K562 (cell line): ENCODE data around the gene NARF. TPM values are rescaled to one million over a fixed set of nuclear protein-coding genes. Genes with fewer than 3 reads are reported as not detected.
A peak's percentile ranks its signal among the peaks of the same experiment; 100 is the strongest.

Source experiments
- polyA plus RNA-seq, 8 experiments: library from polyadenylated mRNA; depleted of rRNA in 4 of 8; stranded (reverse) in 5 of 8; unstranded in 3 of 8; fragments of >200 nt; fragmentation: Nextera tagmentation in 2 of 8; fragmentation: Illumina TruSeq in 1 of 8; extraction: Ambion mirVana in 2 of 8; extraction: Trizol in 1 of 8; gene quantifications; 2 replicates each; pipeline versions ENCODE4 v1.2.1 to v1.2.3, GENCODE V29; 2011 to 2014; ENCODE audit warnings: inconsistent platforms in 1 of 8, missing spikeins in 1 of 8
- total RNA-seq, 7 experiments: library from RNA; depleted of rRNA in 6 of 7; stranded (reverse); fragments of >200 nt in 6 of 7; fragmentation: Illumina TruSeq in 2 of 7; extraction: Trizol in 2 of 7; gene quantifications; 2 replicates each; pipeline versions ENCODE4 v1.2.1 to v1.2.3, GENCODE V29; 2011 to 2021; ENCODE audit warnings: low replicate concordance in 1 of 7
- TF ChIP-seq, protein P1 (sequence below), 2 experiments: fragments of 450-650 bp; IDR thresholded peaks; 2 replicates each; pipeline ENCODE4 v1.6.1; 2016; ENCODE audit warnings: mild to moderate bottlenecking in 2 of 2, borderline replicate concordance in 1 of 2, low read depth in 1 of 2, moderate library complexity in 1 of 2
- TF ChIP-seq, protein P2 (sequence below): fragments of 450-650 bp; IDR thresholded peaks from 2 replicates; pipeline ENCODE4 v1.6.1; 2016; ENCODE audit warnings: mild to moderate bottlenecking, moderate library complexity
- TF ChIP-seq, protein P3 (sequence below), 3 experiments: fragments of 200-800 bp in 1 of 3; sonication (Bioruptor generic) in 1 of 3; sonication (generic) in 1 of 3; formaldehyde crosslinking in 1 of 3; IDR thresholded peaks; 2 replicates each; pipeline versions ENCODE4 v1.6.1 to v1.8.0; 2016 to 2022; ENCODE audit warnings: mild to moderate bottlenecking in 2 of 3, missing compliant biosample characterization in 2 of 3, missing genetic modification characterization in 2 of 3, missing genetic modification reagents in 1 of 3

NARF gene
- total and polyA plus RNA-seq, 9 of the 15 experiments (the other 6 are each of a cell fraction or from before 2014, with no cell fraction given) = 60.4 to 423 (median 132) TPM

DNA sequence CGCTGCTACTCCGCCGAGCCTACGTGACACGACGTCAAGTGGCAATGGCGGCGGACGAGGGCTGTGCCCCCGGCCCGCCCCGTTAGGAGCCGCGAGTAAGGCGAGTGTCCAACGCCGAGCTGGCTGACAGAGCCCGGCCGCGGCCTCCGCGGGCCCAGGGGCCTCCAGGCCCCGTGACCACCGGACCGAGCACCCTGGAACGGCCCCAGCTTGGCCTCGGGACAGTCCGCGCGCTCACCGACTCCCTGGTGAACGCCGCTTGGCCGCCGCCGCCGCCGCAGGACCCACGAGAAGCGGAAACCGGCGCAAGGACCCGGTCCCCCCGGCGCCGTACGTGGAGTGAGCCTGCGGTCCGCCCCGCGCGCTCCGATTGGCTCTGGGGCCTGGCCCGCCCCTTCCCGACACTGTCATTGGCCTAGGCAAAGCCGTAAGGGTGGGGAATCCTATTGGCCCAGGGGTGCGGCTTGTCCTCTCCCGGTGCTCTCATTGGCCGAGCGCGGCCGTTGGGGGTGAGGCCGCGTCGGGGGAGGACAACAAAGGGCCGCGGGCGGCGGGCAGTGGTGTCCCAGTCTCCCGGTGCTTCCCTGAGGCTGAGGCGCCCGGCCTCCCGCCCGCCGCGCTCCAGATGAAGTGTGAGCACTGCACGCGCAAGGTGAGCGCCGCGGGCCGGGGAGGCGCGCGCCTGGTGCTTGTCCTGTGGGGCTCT, at the start of gene NARF (continued):
- TF ChIP-seq, protein P1, sequence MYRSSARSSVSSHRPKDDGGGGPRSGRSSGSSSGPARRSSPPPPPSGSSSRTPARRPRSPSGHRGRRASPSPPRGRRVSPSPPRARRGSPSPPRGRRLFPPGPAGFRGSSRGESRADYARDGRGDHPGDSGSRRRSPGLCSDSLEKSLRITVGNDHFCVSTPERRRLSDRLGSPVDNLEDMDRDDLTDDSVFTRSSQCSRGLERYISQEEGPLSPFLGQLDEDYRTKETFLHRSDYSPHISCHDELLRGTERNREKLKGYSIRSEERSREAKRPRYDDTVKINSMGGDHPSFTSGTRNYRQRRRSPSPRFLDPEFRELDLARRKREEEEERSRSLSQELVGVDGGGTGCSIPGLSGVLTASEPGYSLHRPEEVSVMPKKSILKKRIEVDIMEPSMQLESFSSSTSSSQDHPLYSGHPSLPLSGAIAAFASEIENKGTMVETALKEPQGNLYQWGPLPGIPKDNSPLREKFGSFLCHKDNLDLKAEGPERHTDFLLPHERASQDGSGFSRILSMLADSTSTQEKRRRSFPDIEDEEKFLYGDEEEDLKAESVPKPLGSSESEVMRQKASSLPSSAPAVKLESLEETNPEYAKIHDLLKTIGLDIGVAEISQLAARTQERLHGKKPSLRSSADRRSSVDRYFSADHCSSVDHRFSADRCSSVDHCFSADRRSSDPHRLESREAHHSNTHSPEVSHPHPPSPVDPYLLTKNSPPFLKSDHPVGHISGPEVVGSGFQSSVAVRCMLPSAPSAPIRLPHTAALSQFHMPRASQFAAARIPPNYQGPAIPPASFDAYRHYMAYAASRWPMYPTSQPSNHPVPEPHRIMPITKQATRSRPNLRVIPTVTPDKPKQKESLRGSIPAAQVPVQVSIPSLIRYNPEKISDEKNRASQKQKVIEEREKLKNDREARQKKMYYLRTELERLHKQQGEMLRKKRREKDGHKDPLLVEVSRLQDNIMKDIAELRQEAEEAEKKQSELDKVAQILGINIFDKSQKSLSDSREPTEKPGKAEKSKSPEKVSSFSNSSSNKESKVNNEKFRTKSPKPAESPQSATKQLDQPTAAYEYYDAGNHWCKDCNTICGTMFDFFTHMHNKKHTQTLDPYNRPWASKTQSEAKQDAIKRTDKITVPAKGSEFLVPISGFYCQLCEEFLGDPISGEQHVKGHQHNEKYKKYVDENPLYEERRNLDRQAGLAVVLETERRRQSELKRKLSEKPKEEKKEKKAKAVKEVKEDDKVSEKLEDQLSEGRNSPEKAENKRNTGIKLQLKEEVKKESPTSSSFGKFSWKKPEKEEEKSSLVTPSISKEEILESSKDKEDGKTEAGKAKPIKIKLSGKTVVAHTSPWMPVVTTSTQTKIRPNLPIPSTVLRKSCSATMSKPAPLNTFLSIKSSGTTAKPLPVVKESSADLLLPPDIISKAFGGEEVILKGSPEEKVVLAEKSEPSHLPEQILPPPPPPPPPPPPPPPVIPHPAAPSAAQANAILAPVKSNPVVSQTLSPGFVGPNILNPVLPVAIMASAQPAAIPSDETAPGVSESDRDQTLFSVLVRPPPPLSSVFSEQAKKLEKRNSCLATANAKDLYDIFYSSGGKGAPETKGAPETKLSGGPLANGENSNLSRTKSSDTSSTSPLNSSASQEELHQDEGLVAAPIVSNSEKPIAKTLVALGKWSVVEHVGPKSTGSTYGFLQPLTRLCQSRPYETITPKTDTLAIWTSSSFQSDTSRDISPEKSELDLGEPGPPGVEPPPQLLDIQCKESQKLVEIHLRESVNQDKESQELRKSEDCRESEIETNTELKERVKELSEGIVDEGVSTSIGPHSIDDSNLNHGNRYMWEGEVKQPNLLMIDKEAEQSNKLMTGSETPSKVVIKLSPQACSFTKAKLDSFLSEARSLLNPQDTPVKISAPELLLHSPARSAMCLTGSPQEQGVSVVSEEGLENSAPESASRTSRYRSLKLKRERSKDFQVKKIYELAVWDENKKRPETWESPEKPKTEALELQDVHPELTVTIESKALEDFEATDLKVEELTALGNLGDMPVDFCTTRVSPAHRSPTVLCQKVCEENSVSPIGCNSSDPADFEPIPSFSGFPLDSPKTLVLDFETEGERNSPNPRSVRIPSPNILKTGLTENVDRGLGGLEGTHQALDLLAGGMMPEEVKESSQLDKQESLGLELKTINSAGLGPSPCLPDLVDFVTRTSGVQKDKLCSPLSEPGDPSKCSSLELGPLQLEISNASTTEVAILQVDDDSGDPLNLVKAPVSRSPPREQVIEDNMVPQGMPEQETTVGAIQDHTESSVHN (IDR thresholded peaks at IDR 0.05; ENCODE audit: borderline replicate concordance in 1 of 2, low read depth in 1 of 2) = no peak
- TF ChIP-seq, protein P2, sequence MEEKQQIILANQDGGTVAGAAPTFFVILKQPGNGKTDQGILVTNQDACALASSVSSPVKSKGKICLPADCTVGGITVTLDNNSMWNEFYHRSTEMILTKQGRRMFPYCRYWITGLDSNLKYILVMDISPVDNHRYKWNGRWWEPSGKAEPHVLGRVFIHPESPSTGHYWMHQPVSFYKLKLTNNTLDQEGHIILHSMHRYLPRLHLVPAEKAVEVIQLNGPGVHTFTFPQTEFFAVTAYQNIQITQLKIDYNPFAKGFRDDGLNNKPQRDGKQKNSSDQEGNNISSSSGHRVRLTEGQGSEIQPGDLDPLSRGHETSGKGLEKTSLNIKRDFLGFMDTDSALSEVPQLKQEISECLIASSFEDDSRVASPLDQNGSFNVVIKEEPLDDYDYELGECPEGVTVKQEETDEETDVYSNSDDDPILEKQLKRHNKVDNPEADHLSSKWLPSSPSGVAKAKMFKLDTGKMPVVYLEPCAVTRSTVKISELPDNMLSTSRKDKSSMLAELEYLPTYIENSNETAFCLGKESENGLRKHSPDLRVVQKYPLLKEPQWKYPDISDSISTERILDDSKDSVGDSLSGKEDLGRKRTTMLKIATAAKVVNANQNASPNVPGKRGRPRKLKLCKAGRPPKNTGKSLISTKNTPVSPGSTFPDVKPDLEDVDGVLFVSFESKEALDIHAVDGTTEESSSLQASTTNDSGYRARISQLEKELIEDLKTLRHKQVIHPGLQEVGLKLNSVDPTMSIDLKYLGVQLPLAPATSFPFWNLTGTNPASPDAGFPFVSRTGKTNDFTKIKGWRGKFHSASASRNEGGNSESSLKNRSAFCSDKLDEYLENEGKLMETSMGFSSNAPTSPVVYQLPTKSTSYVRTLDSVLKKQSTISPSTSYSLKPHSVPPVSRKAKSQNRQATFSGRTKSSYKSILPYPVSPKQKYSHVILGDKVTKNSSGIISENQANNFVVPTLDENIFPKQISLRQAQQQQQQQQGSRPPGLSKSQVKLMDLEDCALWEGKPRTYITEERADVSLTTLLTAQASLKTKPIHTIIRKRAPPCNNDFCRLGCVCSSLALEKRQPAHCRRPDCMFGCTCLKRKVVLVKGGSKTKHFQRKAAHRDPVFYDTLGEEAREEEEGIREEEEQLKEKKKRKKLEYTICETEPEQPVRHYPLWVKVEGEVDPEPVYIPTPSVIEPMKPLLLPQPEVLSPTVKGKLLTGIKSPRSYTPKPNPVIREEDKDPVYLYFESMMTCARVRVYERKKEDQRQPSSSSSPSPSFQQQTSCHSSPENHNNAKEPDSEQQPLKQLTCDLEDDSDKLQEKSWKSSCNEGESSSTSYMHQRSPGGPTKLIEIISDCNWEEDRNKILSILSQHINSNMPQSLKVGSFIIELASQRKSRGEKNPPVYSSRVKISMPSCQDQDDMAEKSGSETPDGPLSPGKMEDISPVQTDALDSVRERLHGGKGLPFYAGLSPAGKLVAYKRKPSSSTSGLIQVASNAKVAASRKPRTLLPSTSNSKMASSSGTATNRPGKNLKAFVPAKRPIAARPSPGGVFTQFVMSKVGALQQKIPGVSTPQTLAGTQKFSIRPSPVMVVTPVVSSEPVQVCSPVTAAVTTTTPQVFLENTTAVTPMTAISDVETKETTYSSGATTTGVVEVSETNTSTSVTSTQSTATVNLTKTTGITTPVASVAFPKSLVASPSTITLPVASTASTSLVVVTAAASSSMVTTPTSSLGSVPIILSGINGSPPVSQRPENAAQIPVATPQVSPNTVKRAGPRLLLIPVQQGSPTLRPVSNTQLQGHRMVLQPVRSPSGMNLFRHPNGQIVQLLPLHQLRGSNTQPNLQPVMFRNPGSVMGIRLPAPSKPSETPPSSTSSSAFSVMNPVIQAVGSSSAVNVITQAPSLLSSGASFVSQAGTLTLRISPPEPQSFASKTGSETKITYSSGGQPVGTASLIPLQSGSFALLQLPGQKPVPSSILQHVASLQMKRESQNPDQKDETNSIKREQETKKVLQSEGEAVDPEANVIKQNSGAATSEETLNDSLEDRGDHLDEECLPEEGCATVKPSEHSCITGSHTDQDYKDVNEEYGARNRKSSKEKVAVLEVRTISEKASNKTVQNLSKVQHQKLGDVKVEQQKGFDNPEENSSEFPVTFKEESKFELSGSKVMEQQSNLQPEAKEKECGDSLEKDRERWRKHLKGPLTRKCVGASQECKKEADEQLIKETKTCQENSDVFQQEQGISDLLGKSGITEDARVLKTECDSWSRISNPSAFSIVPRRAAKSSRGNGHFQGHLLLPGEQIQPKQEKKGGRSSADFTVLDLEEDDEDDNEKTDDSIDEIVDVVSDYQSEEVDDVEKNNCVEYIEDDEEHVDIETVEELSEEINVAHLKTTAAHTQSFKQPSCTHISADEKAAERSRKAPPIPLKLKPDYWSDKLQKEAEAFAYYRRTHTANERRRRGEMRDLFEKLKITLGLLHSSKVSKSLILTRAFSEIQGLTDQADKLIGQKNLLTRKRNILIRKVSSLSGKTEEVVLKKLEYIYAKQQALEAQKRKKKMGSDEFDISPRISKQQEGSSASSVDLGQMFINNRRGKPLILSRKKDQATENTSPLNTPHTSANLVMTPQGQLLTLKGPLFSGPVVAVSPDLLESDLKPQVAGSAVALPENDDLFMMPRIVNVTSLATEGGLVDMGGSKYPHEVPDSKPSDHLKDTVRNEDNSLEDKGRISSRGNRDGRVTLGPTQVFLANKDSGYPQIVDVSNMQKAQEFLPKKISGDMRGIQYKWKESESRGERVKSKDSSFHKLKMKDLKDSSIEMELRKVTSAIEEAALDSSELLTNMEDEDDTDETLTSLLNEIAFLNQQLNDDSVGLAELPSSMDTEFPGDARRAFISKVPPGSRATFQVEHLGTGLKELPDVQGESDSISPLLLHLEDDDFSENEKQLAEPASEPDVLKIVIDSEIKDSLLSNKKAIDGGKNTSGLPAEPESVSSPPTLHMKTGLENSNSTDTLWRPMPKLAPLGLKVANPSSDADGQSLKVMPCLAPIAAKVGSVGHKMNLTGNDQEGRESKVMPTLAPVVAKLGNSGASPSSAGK = peak; percentile 85; the same call in 1 of the 2 replicates
- TF ChIP-seq, protein P3, sequence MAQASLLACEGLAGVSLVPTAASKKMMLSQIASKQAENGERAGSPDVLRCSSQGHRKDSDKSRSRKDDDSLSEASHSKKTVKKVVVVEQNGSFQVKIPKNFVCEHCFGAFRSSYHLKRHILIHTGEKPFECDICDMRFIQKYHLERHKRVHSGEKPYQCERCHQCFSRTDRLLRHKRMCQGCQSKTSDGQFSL (CRISPR knock-in tag; IDR thresholded peaks at IDR 0.05) = peak; percentile 73
- TF ChIP-seq, protein P3 (tag; IDR thresholded peaks at IDR 0.05) = no peak
